HEK293T (cell line): ENCODE data around the gene MTARC2.
A peak's percentile ranks its signal among the peaks of the same experiment; 100 is the strongest.

Source experiments
- ARNT ChIP-seq: fragments of 450-650 bp; IDR thresholded peaks from 2 replicates; pipeline ENCODE4 v1.6.1; 2017; ENCODE audit warnings: mild to moderate bottlenecking
- BHLHE40 ChIP-seq: fragments of 450-650 bp; IDR thresholded peaks from 2 replicates; pipeline ENCODE4 v1.6.1; 2016; ENCODE audit warnings: mild to moderate bottlenecking, moderate library complexity, borderline replicate concordance
- ELF4 ChIP-seq: fragments of 450-650 bp; IDR thresholded peaks from 2 replicates; pipeline ENCODE4 v1.6.1; 2017; ENCODE audit warnings: antibody characterized with exemption
- FOXM1 ChIP-seq: fragments of 450-650 bp; IDR thresholded peaks from 2 replicates; pipeline ENCODE4 v1.6.1; 2017; ENCODE audit warnings: mild to moderate bottlenecking, borderline replicate concordance
- L3MBTL2 ChIP-seq: fragments of 450-650 bp; conservative IDR thresholded peaks from 2 replicates; pipeline ENCODE4 v1.6.1; 2016; ENCODE audit warnings: mild to moderate bottlenecking
- SUZ12 ChIP-seq: fragments of 450-650 bp; IDR thresholded peaks from 2 replicates; pipeline ENCODE4 v1.6.1; 2016; ENCODE audit warnings: mild to moderate bottlenecking
- TARDBP ChIP-seq: fragments of 450-650 bp; IDR thresholded peaks from 2 replicates; pipeline ENCODE4 v1.6.1; 2016

DNA sequence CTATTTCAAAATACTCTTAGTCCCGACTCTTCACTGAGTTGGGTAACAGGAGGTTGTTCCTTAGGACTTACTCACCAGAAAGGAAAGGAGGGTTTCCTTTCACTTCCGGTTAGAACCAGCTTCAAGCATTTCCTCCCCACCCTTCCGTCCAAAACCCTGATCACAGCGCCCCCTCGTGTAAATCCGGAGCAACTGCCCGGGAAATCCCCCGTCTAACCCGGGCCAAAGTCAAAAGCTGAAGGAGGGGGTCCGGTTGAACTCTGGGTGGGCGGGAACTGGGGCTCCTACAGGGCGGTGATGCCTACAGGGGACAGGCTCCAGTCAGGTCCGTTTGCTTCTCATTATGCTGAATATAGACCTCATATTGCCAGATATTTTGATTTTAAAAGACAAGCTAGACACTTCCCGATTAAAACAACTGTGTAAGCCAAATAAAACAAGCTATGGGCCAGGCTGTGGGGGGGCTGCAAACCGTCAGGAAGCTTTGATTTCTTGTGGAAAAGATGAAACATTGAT lies 15.0 kb upstream of the MTARC2 start:
- no peak for TF ChIP-seq SUZ12
- TF ChIP-seq TARDBP: no peak
- no peak for TF ChIP-seq BHLHE40
- no peak; the same call in 1 of the 2 replicates for TF ChIP-seq L3MBTL2
- TF ChIP-seq ARNT: no peak
- peak; percentile 46; the same call in 1 of the 2 replicates for TF ChIP-seq ELF4
- no peak for TF ChIP-seq FOXM1
